Lower leg skin (tissue), 3 donors: ENCODE results near the gene TRMO.

Experiments used
- POLR2A ChIP-seq, 2 donors: fragments of 450-650 bp; IDR thresholded peaks; one replicate each; pipeline ENCODE4 v1.6.1; 2016 to 2017; ENCODE audit warnings: antibody characterized with exemption in 2 of 2, mild to moderate bottlenecking in 1 of 2, moderate library complexity in 1 of 2
- TF ChIP-seq, protein P1 (sequence below), 3 donors: fragments of 450-650 bp; IDR thresholded peaks; one replicate each; pipeline ENCODE4 v1.5.1; 2016; ENCODE audit warnings: antibody characterized with exemption in 3 of 3, mild to moderate bottlenecking in 3 of 3, moderate library complexity in 2 of 3

DNA sequence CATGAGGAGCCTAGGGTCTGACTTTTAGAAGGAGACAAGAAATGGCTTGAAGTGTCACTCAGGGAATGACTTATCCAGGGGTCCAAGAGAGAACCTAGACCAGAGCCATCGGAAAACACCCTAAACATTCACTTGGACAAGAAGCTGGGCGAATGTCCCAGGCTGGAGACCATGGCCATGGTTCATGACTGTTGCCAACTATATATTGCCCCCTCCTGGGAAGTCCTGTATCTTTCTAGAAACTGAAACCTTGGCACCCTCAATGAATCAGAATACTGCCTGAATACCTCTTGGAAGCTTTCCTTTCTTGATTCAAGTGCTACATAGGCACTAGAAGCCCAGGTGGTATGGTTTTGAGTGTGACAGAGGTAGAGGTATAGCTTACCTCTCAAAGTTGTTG lies 29.9 kb downstream of the TRMO start:
- TF ChIP-seq, protein P1, sequence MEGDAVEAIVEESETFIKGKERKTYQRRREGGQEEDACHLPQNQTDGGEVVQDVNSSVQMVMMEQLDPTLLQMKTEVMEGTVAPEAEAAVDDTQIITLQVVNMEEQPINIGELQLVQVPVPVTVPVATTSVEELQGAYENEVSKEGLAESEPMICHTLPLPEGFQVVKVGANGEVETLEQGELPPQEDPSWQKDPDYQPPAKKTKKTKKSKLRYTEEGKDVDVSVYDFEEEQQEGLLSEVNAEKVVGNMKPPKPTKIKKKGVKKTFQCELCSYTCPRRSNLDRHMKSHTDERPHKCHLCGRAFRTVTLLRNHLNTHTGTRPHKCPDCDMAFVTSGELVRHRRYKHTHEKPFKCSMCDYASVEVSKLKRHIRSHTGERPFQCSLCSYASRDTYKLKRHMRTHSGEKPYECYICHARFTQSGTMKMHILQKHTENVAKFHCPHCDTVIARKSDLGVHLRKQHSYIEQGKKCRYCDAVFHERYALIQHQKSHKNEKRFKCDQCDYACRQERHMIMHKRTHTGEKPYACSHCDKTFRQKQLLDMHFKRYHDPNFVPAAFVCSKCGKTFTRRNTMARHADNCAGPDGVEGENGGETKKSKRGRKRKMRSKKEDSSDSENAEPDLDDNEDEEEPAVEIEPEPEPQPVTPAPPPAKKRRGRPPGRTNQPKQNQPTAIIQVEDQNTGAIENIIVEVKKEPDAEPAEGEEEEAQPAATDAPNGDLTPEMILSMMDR (IDR thresholded peaks at IDR 0.05) = no peak
- no peak for TF ChIP-seq POLR2A (IDR thresholded peaks at IDR 0.05)
